HT-29 (cell line): ENCODE data around the gene ADAMTS16. TPM values are rescaled to one million over a fixed set of nuclear protein-coding genes. Genes with fewer than 3 reads are reported as not detected.

Experiments used
- small RNA-seq: library from RNA; depleted of rRNA; stranded (forward); fragments of <200 nt; gene quantifications from one replicate; pipeline ENCODE3, GENCODE V24; 2014
- total RNA-seq: library from RNA; depleted of rRNA; stranded (reverse); fragments of >200 nt; shearing (Covaris generic); gene quantifications from 2 replicates; pipeline ENCODE4 v1.2.3, GENCODE V29; 2014

ADAMTS16 gene
- total RNA-seq, 1 experiment from 2014 or later: not detected

Small RNA genes lying within 50 kb of the gene (small RNA-seq; reads per million reads assigned to genes)
- not detected for gene RN7SKP73
